HepG2 (cell line): ENCODE data around the gene CPLX3. TPM values are rescaled to one million over a fixed set of nuclear protein-coding genes. Genes with fewer than 3 reads are reported as not detected.

ENCODE experiments used
- ATAC-seq: fragments of 200-7000 bp; cut with Tn5 transposase; 3 replicates; pipeline ENCODE4 v1.9.1; 2020; ENCODE audit warnings: mild to moderate bottlenecking, moderate library complexity
- BruUV-seq: library from RNA; stranded (reverse); fragments of 400-500 nt; replicated peaks from 2 replicates; lab custom pipeline; 2021; lab: Mats Ljungman, UMichigan
- CTCF ChIA-PET: fragments of 300-600 bp; formaldehyde crosslinking; extraction: SDS; loops from one replicate; lab custom pipeline; 2021; ENCODE audit warnings: low total read pairs, inconsistent platforms, low intra/inter-chr PET ratio; lab: Yijun Ruan, JAX
- POLR2A ChIA-PET: fragments of 350-600 bp; sonication (Branson Sonifier 250); formaldehyde crosslinking; loops from one replicate; lab custom pipeline; 2020; ENCODE audit warnings: antibody characterized with exemption, inconsistent platforms; lab: Yijun Ruan, JAX
- DNase-seq: peaks from one replicate; pipeline ENCODE4 v3.0.0-alpha.2; 2015; ENCODE audit warnings: low spot score
- FAIRE-seq: peaks from 3 replicates; lab custom pipeline; 2011; peaks lifted over from hg19 to GRCh38; lab: Jason Lieb, UNC
- H2AFZ ChIP-seq: one replicate; pipeline ENCODE4 v1.6.1; 2011; ENCODE audit warnings: low read length, inconsistent platforms
- H3K27ac ChIP-seq: fragments of 300-600 bp; 3 replicates; pipeline ENCODE4 v1.8.0; 2011; ENCODE audit warnings: mixed run types, mild to moderate bottlenecking, mixed read lengths, low read length, inconsistent platforms; ENCODE audit not compliant: insufficient read depth; ENCODE audit errors: extremely low read length
- H3K27me3 ChIP-seq, 2 experiments: fragments of 200-600 bp in 1 of 2; 2 replicates in 1 of 2; 3 replicates in 1 of 2; pipeline versions ENCODE4 v1.6.0 to v1.8.0; 2011; ENCODE audit warnings: low read length in 2 of 2, mild to moderate bottlenecking in 2 of 2, moderate library complexity in 2 of 2, inconsistent platforms in 1 of 2; ENCODE audit not compliant: insufficient read depth in 2 of 2, control insufficient read depth in 1 of 2
- H3K36me3 ChIP-seq, 2 experiments: fragments of 200-600 bp in 1 of 2; replicated peaks in 1 of 2; 2 replicates in 1 of 2; 3 replicates in 1 of 2; pipeline versions ENCODE4 v1.5.1 to v1.8.0; 2011; ENCODE audit warnings: low read length in 2 of 2, inconsistent platforms in 1 of 2; ENCODE audit not compliant: insufficient read depth in 2 of 2, control insufficient read depth in 1 of 2
- H3K4me1 ChIP-seq: 2 replicates; pipeline ENCODE4 v1.5.1; 2012; ENCODE audit warnings: low read length, inconsistent platforms; ENCODE audit not compliant: insufficient read depth
- H3K4me2 ChIP-seq: 2 replicates; pipeline ENCODE4 v1.6.0; 2011; ENCODE audit warnings: low read depth, low read length, inconsistent platforms
- H3K4me3 ChIP-seq, 3 experiments: fragments of 200-600 bp in 1 of 3; sonication (generic), shearing (Covaris generic) in 1 of 3; replicated peaks in 1 of 3; 2 replicates each; pipeline ENCODE4 v1.5.1; 2011 to 2016; ENCODE audit warnings: low read length in 3 of 3, inconsistent platforms in 2 of 3, low read depth in 2 of 3, mild to moderate bottlenecking in 2 of 3, control low read depth in 1 of 3, mixed read lengths in 1 of 3; ENCODE audit not compliant: insufficient read depth in 1 of 3
- H3K79me2 ChIP-seq: one replicate; pipeline ENCODE4 v1.6.1; 2011; ENCODE audit warnings: low read length, inconsistent platforms; ENCODE audit not compliant: insufficient read depth
- H3K9ac ChIP-seq: 2 replicates; pipeline ENCODE4 v1.6.0; 2011; ENCODE audit warnings: mild to moderate bottlenecking, low read depth, low read length, inconsistent platforms; ENCODE audit not compliant: insufficient read depth
- H3K9me3 ChIP-seq: 2 replicates; pipeline ENCODE4 v1.5.1; 2012; ENCODE audit warnings: mild to moderate bottlenecking, low read length
- H4K20me1 ChIP-seq: 2 replicates; pipeline ENCODE4 v1.6.0; 2011; ENCODE audit warnings: inconsistent platforms, mild to moderate bottlenecking, low read length, moderate library complexity; ENCODE audit not compliant: insufficient read depth
- ARID2 ChIP-seq: sonication (generic); formaldehyde crosslinking; IDR thresholded peaks from 2 replicates; pipeline ENCODE4 v1.8.1; 2022; ENCODE audit warnings: mild to moderate bottlenecking, missing genetic modification reagents, borderline replicate concordance
- ELF1 ChIP-seq: sonication (generic); formaldehyde crosslinking; IDR thresholded peaks from 2 replicates; pipeline ENCODE4 v1.4.0; 2020; ENCODE audit warnings: missing genetic modification reagents
- NFIB ChIP-seq: sonication (generic); formaldehyde crosslinking; IDR thresholded peaks from 2 replicates; pipeline ENCODE4 v1.9.0; 2021; ENCODE audit warnings: missing genetic modification reagents, mild to moderate bottlenecking, borderline replicate concordance
- SCMH1 ChIP-seq: sonication (generic); formaldehyde crosslinking; IDR thresholded peaks from 2 replicates; pipeline ENCODE4 v1.9.0; 2021; ENCODE audit warnings: missing genetic modification reagents, mild to moderate bottlenecking, borderline replicate concordance
- SMARCE1 ChIP-seq: fragments of 450-650 bp; IDR thresholded peaks from 2 replicates; pipeline ENCODE4 v1.6.1; 2017; ENCODE audit warnings: borderline replicate concordance
- THYN1 ChIP-seq: sonication (generic); formaldehyde crosslinking; IDR thresholded peaks from 2 replicates; pipeline ENCODE4 v1.8.1; 2023; ENCODE audit warnings: low read depth, mild to moderate bottlenecking, moderate library complexity, missing genetic modification reagents, borderline replicate concordance
- YY1 ChIP-seq: IDR thresholded peaks from 2 replicates; pipeline ENCODE4 v1.6.1; 2011; ENCODE audit warnings: low read length, low read depth, moderate library complexity, mild to moderate bottlenecking; ENCODE audit not compliant: insufficient read depth, insufficient replicate concordance
- ZFP62 ChIP-seq: sonication (generic); formaldehyde crosslinking; IDR thresholded peaks from 2 replicates; pipeline ENCODE4 v1.4.0; 2020; ENCODE audit warnings: missing genetic modification reagents
- ZNF124 ChIP-seq: sonication (generic); formaldehyde crosslinking; IDR thresholded peaks from 2 replicates; pipeline ENCODE4 v1.4.0; 2020; ENCODE audit warnings: missing genetic modification reagents
- ZNF138 ChIP-seq: sonication (generic); formaldehyde crosslinking; IDR thresholded peaks from 2 replicates; pipeline ENCODE4 v1.5.0; 2020; ENCODE audit warnings: mild to moderate bottlenecking, low read depth, missing genetic modification reagents
- ZNF274 ChIP-seq: sonication (generic); formaldehyde crosslinking; IDR thresholded peaks from 2 replicates; pipeline ENCODE4 v1.5.1; 2020; ENCODE audit warnings: mild to moderate bottlenecking, missing genetic modification reagents
- ZNF451 ChIP-seq: sonication (generic); formaldehyde crosslinking; IDR thresholded peaks from 2 replicates; pipeline ENCODE4 v1.5.0; 2020; ENCODE audit warnings: mild to moderate bottlenecking, missing genetic modification reagents
- ZNF547 ChIP-seq: sonication (generic); formaldehyde crosslinking; IDR thresholded peaks from 2 replicates; pipeline ENCODE4 v1.5.1; 2020; ENCODE audit warnings: mild to moderate bottlenecking, missing genetic modification reagents
- ZNF644 ChIP-seq: IDR thresholded peaks from 2 replicates; pipeline ENCODE4 v1.6.1; 2016; ENCODE audit warnings: low read depth
- WGBS: methylation state at CpG from one replicate; pipeline ENCODE4 v1.1.6; 2017; ENCODE audit warnings: low lambda C conversion rate; 5-methylcytosine and 5-hydroxymethylcytosine counted together
- in situ Hi-C: cut with HindIII; loops from 2 replicates; pipeline ENCODE4 v1.10.0; 2017; ENCODE audit warnings: low pct_unique_long_range_greater_than_20kb; ENCODE audit not compliant: extremely low pct_ligation_motif_present
- intact Hi-C: fragments of 100-400 bp; cut with micrococcal nuclease; formaldehyde crosslinking; loops from one replicate; pipeline ENCODE4 v1.10.0; 2022; ENCODE audit not compliant: unreplicated experiment
- polyA plus RNA-seq, 8 experiments: library from polyadenylated mRNA; depleted of rRNA in 3 of 8; stranded (reverse) in 7 of 8; unstranded in 1 of 8; fragments of >200 nt; fragmentation: Illumina TruSeq in 4 of 8; extraction: Trizol in 4 of 8; gene quantifications; 2 replicates each; pipeline versions ENCODE4 v1.2.1 to v1.2.3, GENCODE V29; 2011 to 2016; ENCODE audit warnings: low read depth in 4 of 8, missing spikeins in 1 of 8, mixed read lengths in 1 of 8; ENCODE audit not compliant: insufficient read depth in 1 of 8
- total RNA-seq, 5 experiments: library from RNA; depleted of rRNA; stranded (reverse); fragments of >200 nt; fragmentation: Illumina TruSeq; extraction: Trizol; gene quantifications; 2 replicates each; pipeline ENCODE4 v1.2.3, GENCODE V29; 2016; ENCODE audit warnings: low read depth in 1 of 5
- TF ChIP-seq, protein P1 (sequence below): sonication (generic); formaldehyde crosslinking; IDR thresholded peaks from 2 replicates; pipeline ENCODE4 v1.4.0; 2020; ENCODE audit warnings: mild to moderate bottlenecking, missing genetic modification reagents
- TF ChIP-seq, protein P2 (sequence below): sonication (generic); formaldehyde crosslinking; IDR thresholded peaks from 2 replicates; pipeline ENCODE4 v1.4.0; 2020; ENCODE audit warnings: missing genetic modification reagents
- TF ChIP-seq, protein P3 (sequence below): sonication (generic); formaldehyde crosslinking; IDR thresholded peaks from 2 replicates; pipeline ENCODE4 v1.4.0; 2020; ENCODE audit warnings: missing genetic modification reagents
- TF ChIP-seq, protein P4 (sequence below): sonication (generic); formaldehyde crosslinking; IDR thresholded peaks from 2 replicates; pipeline ENCODE4 v1.5.1; 2020; ENCODE audit warnings: missing genetic modification reagents, mild to moderate bottlenecking, borderline replicate concordance

CPLX3 gene
- total and polyA plus RNA-seq, 2 of the 13 experiments (the other 11 are each of a cell fraction or from before 2014, with no cell fraction given): not detected

DNA sequence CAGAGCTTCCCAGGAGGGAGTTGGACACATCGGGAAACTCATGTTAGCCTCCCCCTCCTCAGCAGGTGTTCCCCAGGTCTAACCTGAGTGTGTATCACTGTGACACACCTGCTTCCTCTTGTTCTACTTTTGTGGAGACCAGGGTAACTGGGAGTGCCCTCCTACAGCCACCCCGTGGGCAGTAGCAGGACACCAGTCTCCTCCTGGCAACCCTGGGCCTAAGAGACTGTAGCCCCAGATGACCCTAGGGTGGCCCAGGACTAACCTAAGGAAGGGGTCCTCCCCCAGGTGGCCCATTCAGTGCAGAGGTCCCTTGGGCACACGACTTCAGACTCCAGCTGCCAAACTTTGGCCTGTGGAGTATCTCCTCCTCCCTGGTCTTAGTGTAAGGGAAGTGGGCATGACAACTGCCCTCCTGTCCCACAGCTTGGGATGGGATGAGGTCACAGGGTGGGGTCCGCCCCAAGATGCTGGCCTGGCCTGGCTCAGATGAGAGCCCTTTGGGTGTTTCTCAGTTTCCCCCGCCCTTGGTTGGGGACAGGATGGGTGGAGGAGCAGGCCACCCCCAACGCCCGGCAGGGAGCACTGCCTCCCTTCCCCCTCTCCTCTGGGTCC, 39.8 kb upstream of the CPLX3 start:
- Histone ChIP-seq H2AFZ (no peak overlapping the region), H3K4me3 (no peak overlapping the region), H3K36me3 (peaks cover 7 to 28% of the 10 kb centered on the region in 2 experiments; a peak in 4 of 5 replicates), H3K4me2 (no peak overlapping the region), H3K79me2 (peaks cover 60% of the 10 kb centered on the region), H3K27ac (no peak overlapping the region), H3K9ac (no peak overlapping the region), H3K4me1 (peaks cover 52% of the 10 kb centered on the region), H3K9me3 (no peaks in the 10 kb centered on the region), H3K27me3 (no peaks in the 10 kb centered on the region), H4K20me1 (peaks cover 24% of the 10 kb centered on the region)
- in situ Hi-C loops (loop anchor here (10.0 kb wide), 1 partner anchor 242 kb away; the partner anchor contains the start of gene ARID3B), intact Hi-C loops (loop anchor here (1.0 kb wide), 1 partner anchor 15 kb away; no protein-coding TSS in a partner anchor)
- no peak for TF ChIP-seq SMARCE1
- TF ChIP-seq NFIB (CRISPR knock-in tag): no peak
- TF ChIP-seq ELF1 (CRISPR knock-in tag): no peak
- no peak for TF ChIP-seq ZNF644 (CRISPR knock-in tag)
- TF ChIP-seq ZNF451 (CRISPR knock-in tag): no peak
- no peak for TF ChIP-seq THYN1 (CRISPR knock-in tag)
- TF ChIP-seq ZFP62: no peak
- no peak for TF ChIP-seq ZNF138 (CRISPR knock-in tag)
- TF ChIP-seq, protein P1, sequence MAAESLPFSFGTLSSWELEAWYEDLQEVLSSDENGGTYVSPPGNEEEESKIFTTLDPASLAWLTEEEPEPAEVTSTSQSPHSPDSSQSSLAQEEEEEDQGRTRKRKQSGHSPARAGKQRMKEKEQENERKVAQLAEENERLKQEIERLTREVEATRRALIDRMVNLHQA (CRISPR knock-in tag): no peak
- no peak for TF ChIP-seq YY1
- no peak for TF ChIP-seq SCMH1
- no peak for TF ChIP-seq ZNF547 (CRISPR knock-in tag)
- no peak for TF ChIP-seq ZNF124 (CRISPR knock-in tag)
- TF ChIP-seq, protein P2, sequence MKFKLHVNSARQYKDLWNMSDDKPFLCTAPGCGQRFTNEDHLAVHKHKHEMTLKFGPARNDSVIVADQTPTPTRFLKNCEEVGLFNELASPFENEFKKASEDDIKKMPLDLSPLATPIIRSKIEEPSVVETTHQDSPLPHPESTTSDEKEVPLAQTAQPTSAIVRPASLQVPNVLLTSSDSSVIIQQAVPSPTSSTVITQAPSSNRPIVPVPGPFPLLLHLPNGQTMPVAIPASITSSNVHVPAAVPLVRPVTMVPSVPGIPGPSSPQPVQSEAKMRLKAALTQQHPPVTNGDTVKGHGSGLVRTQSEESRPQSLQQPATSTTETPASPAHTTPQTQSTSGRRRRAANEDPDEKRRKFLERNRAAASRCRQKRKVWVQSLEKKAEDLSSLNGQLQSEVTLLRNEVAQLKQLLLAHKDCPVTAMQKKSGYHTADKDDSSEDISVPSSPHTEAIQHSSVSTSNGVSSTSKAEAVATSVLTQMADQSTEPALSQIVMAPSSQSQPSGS (CRISPR knock-in tag): no peak
- no peak for TF ChIP-seq ARID2
- TF ChIP-seq ZNF274 (CRISPR knock-in tag): no peak
- TF ChIP-seq, protein P3, sequence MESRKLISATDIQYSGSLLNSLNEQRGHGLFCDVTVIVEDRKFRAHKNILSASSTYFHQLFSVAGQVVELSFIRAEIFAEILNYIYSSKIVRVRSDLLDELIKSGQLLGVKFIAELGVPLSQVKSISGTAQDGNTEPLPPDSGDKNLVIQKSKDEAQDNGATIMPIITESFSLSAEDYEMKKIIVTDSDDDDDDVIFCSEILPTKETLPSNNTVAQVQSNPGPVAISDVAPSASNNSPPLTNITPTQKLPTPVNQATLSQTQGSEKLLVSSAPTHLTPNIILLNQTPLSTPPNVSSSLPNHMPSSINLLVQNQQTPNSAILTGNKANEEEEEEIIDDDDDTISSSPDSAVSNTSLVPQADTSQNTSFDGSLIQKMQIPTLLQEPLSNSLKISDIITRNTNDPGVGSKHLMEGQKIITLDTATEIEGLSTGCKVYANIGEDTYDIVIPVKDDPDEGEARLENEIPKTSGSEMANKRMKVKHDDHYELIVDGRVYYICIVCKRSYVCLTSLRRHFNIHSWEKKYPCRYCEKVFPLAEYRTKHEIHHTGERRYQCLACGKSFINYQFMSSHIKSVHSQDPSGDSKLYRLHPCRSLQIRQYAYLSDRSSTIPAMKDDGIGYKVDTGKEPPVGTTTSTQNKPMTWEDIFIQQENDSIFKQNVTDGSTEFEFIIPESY (CRISPR knock-in tag): no peak
- TF ChIP-seq, protein P4, sequence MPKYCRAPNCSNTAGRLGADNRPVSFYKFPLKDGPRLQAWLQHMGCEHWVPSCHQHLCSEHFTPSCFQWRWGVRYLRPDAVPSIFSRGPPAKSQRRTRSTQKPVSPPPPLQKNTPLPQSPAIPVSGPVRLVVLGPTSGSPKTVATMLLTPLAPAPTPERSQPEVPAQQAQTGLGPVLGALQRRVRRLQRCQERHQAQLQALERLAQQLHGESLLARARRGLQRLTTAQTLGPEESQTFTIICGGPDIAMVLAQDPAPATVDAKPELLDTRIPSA (CRISPR knock-in tag): no peak
- POLR2A ChIA-PET: interaction anchor here (1.4 kb wide), 1 partner anchor 9 kb away, joined by 7 read pairs; no protein-coding TSS in a partner anchor
- BruUV-seq: no TSS peak
- CTCF ChIA-PET: no interaction called here
- no peak for FAIRE-seq
- ATAC-seq: no peak
- 90% methylated on average over 4 of the region's 7 CpGs for WGBS
- DNase-seq: no peak
